ENCODE measurements around the gene GRIK1.

The GRIK1 gene

DNA sequence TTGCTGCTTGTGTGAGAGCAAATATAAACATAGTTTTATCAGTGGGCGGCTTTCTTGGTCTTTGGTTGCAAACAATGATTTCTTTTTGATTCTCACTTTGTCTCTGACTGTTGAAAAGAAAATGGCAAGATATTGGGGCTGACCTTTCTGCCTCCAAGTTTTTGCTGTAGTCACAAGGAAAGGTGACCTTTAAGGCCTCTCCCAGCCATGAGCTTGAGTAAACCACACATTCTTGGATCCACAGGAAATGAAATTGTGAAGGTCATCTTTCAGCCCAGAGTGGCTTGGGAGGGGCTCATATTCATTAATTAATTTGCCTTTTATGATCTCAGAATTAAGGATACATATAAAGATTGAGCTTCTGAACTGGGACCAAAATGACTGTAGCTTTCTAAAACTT, 399.5 kb downstream of the GRIK1 start:
- TF ChIP-seq, protein P1, sequence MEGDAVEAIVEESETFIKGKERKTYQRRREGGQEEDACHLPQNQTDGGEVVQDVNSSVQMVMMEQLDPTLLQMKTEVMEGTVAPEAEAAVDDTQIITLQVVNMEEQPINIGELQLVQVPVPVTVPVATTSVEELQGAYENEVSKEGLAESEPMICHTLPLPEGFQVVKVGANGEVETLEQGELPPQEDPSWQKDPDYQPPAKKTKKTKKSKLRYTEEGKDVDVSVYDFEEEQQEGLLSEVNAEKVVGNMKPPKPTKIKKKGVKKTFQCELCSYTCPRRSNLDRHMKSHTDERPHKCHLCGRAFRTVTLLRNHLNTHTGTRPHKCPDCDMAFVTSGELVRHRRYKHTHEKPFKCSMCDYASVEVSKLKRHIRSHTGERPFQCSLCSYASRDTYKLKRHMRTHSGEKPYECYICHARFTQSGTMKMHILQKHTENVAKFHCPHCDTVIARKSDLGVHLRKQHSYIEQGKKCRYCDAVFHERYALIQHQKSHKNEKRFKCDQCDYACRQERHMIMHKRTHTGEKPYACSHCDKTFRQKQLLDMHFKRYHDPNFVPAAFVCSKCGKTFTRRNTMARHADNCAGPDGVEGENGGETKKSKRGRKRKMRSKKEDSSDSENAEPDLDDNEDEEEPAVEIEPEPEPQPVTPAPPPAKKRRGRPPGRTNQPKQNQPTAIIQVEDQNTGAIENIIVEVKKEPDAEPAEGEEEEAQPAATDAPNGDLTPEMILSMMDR (IDR thresholded peaks at IDR 0.05; ENCODE audit: insufficient read depth, missing control alignments) = no peak
- DNase-seq (ENCODE audit: insufficient read length, low spot score) = no peak
- no peak for FAIRE-seq

DNA sequence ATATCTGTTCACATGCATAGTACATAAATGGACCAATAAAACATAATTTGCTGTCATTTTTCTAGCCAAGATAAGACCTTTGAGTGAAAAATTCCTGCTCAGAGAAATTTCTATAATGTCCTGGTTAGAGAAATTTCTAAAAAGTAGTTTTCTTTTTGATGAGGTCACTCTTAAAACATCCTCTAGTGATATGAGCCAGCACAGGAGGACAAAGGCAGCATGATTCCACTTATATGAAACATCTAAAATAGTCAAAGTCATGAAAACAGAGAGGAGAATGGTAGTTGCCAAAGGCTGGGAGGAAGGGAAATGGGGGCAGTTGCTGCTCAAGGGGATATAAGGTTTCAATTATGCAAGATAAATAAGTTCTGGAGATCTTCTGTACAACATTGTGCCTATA, 401.7 kb downstream of the GRIK1 start:
- FAIRE-seq = no peak

DNA sequence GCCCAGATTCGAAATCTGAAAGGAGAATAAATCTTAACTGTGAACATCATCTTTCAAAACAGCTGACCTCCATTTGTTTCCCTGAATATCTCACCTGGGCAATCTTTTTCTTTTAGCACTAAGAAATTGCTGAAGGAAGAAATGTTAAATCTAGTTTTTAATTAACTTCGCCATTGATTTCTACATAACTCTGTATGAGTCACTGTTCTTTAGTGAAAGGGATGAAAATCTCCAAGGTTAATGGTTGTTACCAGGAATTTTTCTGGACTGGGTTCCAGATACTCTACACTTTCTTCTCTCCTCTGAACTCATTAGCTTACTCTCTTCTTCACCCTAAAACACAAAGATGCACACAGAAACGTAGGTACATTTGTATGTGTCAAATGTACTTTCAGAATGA, 405.3 kb downstream of the GRIK1 start:
- TF ChIP-seq, protein P1 (IDR thresholded peaks at IDR 0.05; ENCODE audit: insufficient read depth, missing control alignments) = no peak

More for the DNA sequence above, 401.7 kb downstream of the GRIK1 start:
- TF ChIP-seq, protein P1 (IDR thresholded peaks at IDR 0.05; ENCODE audit: insufficient read depth, missing control alignments) = no peak
- DNase-seq (ENCODE audit: insufficient read length, low spot score) = no peak

DNA sequence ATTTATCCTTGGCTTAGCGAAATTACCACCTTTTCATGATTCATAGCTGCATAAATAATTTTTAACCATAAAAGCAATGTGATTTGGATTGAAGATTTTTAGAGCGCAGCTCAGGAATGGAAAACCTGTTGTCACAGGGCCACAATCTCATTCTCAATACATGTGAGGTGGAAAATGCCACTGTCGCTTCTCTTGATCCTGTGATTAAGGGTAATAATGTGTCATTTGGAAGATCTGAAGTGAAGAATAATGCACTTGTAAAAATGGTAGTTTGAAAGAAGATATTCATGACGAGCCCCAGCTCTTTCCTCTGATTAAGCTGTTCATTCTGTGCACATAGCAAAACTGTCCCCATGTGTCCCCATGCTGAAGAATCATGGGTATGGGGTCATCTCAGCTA, 410.7 kb downstream of the GRIK1 start:
- TF ChIP-seq, protein P1 (IDR thresholded peaks at IDR 0.05; ENCODE audit: insufficient read depth, missing control alignments) = no peak
- DNase-seq (ENCODE audit: insufficient read length, low spot score) (no peak), FAIRE-seq (no peak)

More for the DNA sequence above, 405.3 kb downstream of the GRIK1 start:
- FAIRE-seq (no peak), DNase-seq (ENCODE audit: insufficient read length, low spot score) (no peak)

DNA sequence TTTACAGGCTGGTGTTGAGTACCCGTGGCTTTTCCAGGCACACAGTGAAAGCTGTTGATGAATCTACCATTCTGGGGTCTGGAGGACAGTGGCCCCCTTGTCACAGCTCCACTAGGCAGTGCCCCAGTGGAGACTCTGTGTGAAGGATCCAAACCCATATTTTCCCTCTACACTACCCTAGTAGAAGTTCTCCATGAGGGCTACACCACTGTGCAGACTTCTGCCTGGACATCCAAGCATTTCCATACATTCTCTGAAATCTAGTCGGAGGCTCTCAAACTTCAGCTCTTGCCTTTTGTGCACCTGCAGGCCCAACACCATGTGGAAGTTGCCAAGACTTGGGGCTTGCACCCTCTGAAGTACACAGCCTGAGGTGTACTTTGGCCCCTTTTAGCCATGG, 413.3 kb downstream of the GRIK1 start:
- FAIRE-seq (no peak), DNase-seq (ENCODE audit: insufficient read length, low spot score) (no peak)
- TF ChIP-seq, protein P1 (IDR thresholded peaks at IDR 0.05; ENCODE audit: insufficient read depth, missing control alignments) = no peak

DNA sequence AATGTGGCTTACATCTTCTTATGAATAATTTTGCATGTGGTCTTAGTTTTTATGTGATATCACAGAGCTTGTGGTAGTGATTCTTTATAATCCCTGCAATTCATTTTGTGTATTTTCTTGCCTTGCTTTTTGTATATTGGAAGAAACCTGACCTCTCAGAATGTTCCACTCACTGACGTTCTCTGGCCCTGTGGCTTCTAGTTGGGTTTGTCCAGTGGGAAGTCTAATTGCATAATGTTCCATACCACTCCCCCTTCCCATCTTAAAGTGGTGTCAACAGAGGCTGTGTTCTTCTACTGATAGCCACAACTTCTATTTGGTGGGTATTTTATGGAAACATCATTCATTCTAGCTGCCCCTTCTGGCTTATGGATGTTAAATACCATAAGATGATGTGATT, 415.7 kb downstream of the GRIK1 start:
- TF ChIP-seq, protein P1 (IDR thresholded peaks at IDR 0.05; ENCODE audit: insufficient read depth, missing control alignments) = no peak
- FAIRE-seq (no peak), DNase-seq (ENCODE audit: insufficient read length, low spot score) (no peak)

DNA sequence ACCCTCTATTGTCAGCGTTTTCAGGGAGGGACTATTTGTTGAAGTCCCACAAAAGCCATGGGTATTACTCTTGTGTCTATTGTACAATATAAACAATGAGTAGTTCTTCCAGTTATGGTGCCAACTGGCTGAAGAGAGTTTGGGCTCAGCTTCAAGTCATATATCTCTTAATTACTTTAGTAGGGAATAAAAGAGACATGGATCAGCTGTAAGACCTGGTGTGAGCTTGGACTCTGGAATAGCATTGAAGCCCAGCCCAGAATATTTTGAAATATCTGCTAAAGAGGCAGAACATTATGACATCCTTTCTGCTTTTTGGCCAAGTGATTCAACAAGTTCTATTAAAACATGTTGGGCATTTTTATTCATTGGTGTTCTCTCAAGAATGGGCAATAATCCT, 416.1 kb downstream of the GRIK1 start:
- DNase-seq (ENCODE audit: insufficient read length, low spot score) (no peak), FAIRE-seq (no peak)
- TF ChIP-seq, protein P1 (IDR thresholded peaks at IDR 0.05; ENCODE audit: insufficient read depth, missing control alignments) = no peak
